OCI-LY7 (cell line): ENCODE results near the gene MOBP. TPM values are rescaled to one million over a fixed set of nuclear protein-coding genes. Genes with fewer than 3 reads are reported as not detected.

ENCODE experiments used
- BruUV-seq: library from RNA; stranded (reverse); fragments of 400-500 nt; replicated peaks from 2 replicates; lab custom pipeline; 2021; lab: Mats Ljungman, UMichigan
- CTCF ChIA-PET: fragments of 300-600 bp; sonication (Branson Sonifier 250); formaldehyde crosslinking; loops from one replicate; lab custom pipeline; 2022; ENCODE audit warnings: antibody characterized with exemption; ENCODE audit not compliant: unreplicated experiment; lab: Charles Lee
- POLR2A ChIA-PET: fragments of 300-600 bp; sonication (Branson Sonifier 250); formaldehyde crosslinking; loops from one replicate; lab custom pipeline; 2022; ENCODE audit warnings: antibody characterized with exemption; lab: Charles Lee
- DNase-seq: peaks from one replicate; pipeline ENCODE4 v3.0.0-alpha.2; 2015; ENCODE audit warnings: low spot score
- H2AFZ ChIP-seq: fragments of 200-600 bp; sonication (generic), shearing (Covaris generic); 2 replicates; pipeline ENCODE4 v1.6.1; 2014; ENCODE audit warnings: mild to moderate bottlenecking, antibody characterized with exemption, low read length, moderate library complexity
- H3K27ac ChIP-seq: fragments of 200-600 bp; sonication (generic); 2 replicates; pipeline ENCODE4 v1.5.1; 2014; ENCODE audit warnings: mixed run types, low read depth, mild to moderate bottlenecking, moderate library complexity, low read length, inconsistent platforms; ENCODE audit not compliant: poor library complexity, severe bottlenecking
- H3K36me3 ChIP-seq: fragments of 200-600 bp; sonication (generic); 2 replicates; pipeline ENCODE4 v1.6.1; 2014; ENCODE audit warnings: mild to moderate bottlenecking, antibody characterized with exemption, low read length, moderate library complexity, mixed read lengths; ENCODE audit not compliant: insufficient read depth
- H3K4me1 ChIP-seq: fragments of 200-600 bp; sonication (generic); 2 replicates; pipeline ENCODE4 v1.5.1; 2014; ENCODE audit warnings: mild to moderate bottlenecking, low read length; ENCODE audit not compliant: insufficient read depth, poor library complexity, severe bottlenecking
- H3K4me2 ChIP-seq: fragments of 200-600 bp; sonication (generic); 2 replicates; pipeline ENCODE4 v1.6.1; 2014; ENCODE audit warnings: mild to moderate bottlenecking, low read length
- H3K4me3 ChIP-seq: fragments of 200-600 bp; sonication (generic); 2 replicates; pipeline ENCODE4 v1.5.1; 2014; ENCODE audit warnings: mild to moderate bottlenecking, low read depth, low read length; ENCODE audit not compliant: poor library complexity, severe bottlenecking
- H3K79me2 ChIP-seq: fragments of 200-600 bp; sonication (generic); 2 replicates; pipeline ENCODE4 v1.6.1; 2016; ENCODE audit warnings: low read depth, mild to moderate bottlenecking, low read length, moderate library complexity, mixed read lengths; ENCODE audit not compliant: insufficient read depth
- H3K9me2 ChIP-seq: fragments of 200-600 bp; sonication (generic); 2 replicates; pipeline ENCODE4 v1.6.1; 2016; ENCODE audit warnings: mild to moderate bottlenecking, low read length, mixed read lengths; ENCODE audit not compliant: insufficient read depth
- H3K9me3 ChIP-seq: fragments of 200-600 bp; sonication (generic); 2 replicates; pipeline ENCODE4 v1.6.1; 2014; ENCODE audit warnings: mild to moderate bottlenecking, mixed run types, low read length, mixed read lengths
- H4K20me1 ChIP-seq: fragments of 200-600 bp; sonication (generic); 2 replicates; pipeline ENCODE4 v1.6.1; 2014; ENCODE audit warnings: mild to moderate bottlenecking, antibody characterized with exemption, low read length, moderate library complexity, mixed read lengths; ENCODE audit not compliant: insufficient read depth
- EZH2phosphoT487 ChIP-seq: fragments of 200-600 bp; sonication (generic); IDR thresholded peaks from 2 replicates; pipeline ENCODE4 v1.6.1; 2018; ENCODE audit warnings: low read depth, borderline replicate concordance, mild to moderate bottlenecking, mixed run types, antibody characterized with exemption, low read length, moderate library complexity, mixed read lengths
- intact Hi-C: fragments of 100-400 bp; cut with micrococcal nuclease; formaldehyde crosslinking; loops from one replicate; pipeline ENCODE4 v1.10.0; 2022; ENCODE audit not compliant: unreplicated experiment
- total RNA-seq, 2 experiments: library from RNA; depleted of rRNA in 1 of 2; stranded (reverse); fragments of >200 nt in 1 of 2; shearing (Covaris generic) in 1 of 2; gene quantifications; 2 replicates each; pipeline ENCODE4 v1.2.3, GENCODE V29; 2014 to 2022
- TF ChIP-seq, protein P1 (sequence below): fragments of 200-600 bp; sonication (generic); conservative IDR thresholded peaks from 2 replicates; pipeline ENCODE4 v1.5.1; 2014; ENCODE audit warnings: mild to moderate bottlenecking, antibody characterized with exemption, low read length, moderate library complexity, mixed read lengths

Gene MOBP
- total RNA-seq, 2 experiments from 2014 or later, result not detected

DNA sequence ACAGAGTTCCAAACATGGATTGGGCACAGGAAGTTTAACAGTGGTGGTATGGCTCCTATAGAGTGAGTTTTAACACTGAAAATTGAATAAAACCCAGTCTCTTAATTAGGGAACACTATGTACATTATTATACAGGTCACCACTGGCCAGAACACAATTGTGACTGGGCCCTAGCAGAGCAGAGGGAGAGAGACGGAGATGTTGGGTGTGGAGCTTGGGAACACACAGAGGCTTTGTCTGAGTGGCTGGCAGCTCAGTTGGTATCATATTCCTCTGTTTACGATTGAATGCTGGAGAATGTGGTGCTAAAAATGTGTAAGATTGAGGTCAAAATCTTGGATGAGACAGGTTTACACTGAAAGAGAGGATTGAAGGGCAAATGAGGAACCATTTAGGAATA is 6.8 kb upstream of the MOBP start:
- Histone ChIP-seq H3K4me2 (no peak overlapping the region), H3K9me2 (no peaks in the 10 kb centered on the region), H3K36me3 (no peaks in the 10 kb centered on the region), H3K9me3 (no peaks in the 10 kb centered on the region), H3K27ac (no peak overlapping the region), H4K20me1 (no peaks in the 10 kb centered on the region), H3K4me3 (no peak overlapping the region), H2AFZ (no peak overlapping the region), H3K79me2 (no peaks in the 10 kb centered on the region), H3K4me1 (no peaks in the 10 kb centered on the region)
- POLR2A ChIA-PET, result interaction anchor here (0.8 to 1.8 kb wide), 4 partner anchors 13 to 31 kb away, joined by 3 to 4 read pairs (median 3); no protein-coding TSS in a partner anchor
- DNase-seq, result no peak
- intact Hi-C loops, result no loop called here
- TF ChIP-seq, protein P1, sequence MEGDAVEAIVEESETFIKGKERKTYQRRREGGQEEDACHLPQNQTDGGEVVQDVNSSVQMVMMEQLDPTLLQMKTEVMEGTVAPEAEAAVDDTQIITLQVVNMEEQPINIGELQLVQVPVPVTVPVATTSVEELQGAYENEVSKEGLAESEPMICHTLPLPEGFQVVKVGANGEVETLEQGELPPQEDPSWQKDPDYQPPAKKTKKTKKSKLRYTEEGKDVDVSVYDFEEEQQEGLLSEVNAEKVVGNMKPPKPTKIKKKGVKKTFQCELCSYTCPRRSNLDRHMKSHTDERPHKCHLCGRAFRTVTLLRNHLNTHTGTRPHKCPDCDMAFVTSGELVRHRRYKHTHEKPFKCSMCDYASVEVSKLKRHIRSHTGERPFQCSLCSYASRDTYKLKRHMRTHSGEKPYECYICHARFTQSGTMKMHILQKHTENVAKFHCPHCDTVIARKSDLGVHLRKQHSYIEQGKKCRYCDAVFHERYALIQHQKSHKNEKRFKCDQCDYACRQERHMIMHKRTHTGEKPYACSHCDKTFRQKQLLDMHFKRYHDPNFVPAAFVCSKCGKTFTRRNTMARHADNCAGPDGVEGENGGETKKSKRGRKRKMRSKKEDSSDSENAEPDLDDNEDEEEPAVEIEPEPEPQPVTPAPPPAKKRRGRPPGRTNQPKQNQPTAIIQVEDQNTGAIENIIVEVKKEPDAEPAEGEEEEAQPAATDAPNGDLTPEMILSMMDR, result no peak
- no peak for TF ChIP-seq EZH2phosphoT487
- BruUV-seq, result no TSS peak
- CTCF ChIA-PET, result no interaction called here

DNA sequence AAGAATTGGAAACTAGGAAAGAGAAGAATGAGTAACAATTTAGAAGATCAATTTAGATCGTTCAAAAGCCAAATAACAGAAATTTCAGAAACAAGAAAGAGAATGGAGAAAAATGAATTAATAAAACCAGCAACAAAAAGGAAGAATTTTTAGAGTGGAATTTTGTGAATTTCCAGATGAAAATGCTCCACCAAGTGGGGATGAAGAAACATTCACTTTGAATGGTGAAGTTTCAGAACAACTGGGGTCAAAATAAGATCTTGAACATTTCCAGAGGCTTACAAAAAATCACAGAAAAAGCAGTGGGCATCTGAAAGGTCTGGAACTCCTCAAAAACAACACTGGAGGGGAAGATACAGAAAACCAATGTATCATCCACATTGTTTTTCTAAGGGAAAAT is 4.2 kb upstream of the MOBP start:
- Histone ChIP-seq H3K9me3 (no peaks in the 10 kb centered on the region), H2AFZ (no peak overlapping the region), H3K27ac (no peak overlapping the region), H3K4me1 (no peaks in the 10 kb centered on the region), H3K4me2 (no peak overlapping the region), H3K9me2 (no peaks in the 10 kb centered on the region), H3K4me3 (no peak overlapping the region), H3K36me3 (no peaks in the 10 kb centered on the region), H3K79me2 (no peaks in the 10 kb centered on the region), H4K20me1 (no peaks in the 10 kb centered on the region)
- TF ChIP-seq EZH2phosphoT487, result no peak
- TF ChIP-seq, protein P1, result no peak
- DNase-seq, result no peak
- POLR2A ChIA-PET, result no interaction called here
- CTCF ChIA-PET, result no interaction called here
- no TSS peak for BruUV-seq
- intact Hi-C loops, result no loop called here

DNA sequence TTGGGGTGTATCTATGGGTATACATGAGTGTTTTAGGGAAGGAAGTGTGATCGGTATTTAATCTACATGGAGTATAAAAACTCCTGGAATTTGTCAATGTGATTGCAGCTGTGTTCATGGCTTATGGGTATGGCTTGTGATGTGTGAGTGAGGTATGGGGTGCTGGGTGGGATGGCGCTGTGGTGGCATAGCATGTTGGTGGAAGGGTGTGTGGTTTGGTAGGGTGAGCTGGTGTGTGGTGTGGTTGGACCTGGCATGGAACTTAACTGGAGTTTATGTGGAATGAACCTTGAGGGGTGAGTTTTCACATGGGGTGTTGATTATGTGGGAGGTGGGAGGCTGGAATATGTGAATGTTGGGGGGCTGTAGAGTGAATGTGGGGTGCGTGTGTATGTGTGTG is 492 bp upstream of the MOBP start:
- no peaks in the 10 kb centered on the region for H3K9me3 ChIP-seq
- ChIA-PET POLR2A (interaction anchor here (1.1 kb wide), 1 partner anchor 12 kb away, joined by 3 read pairs; no protein-coding TSS in a partner anchor), CTCF (no interaction called here)
- H3K4me3 ChIP-seq, result no peak overlapping the region
- H3K79me2 ChIP-seq, result no peaks in the 10 kb centered on the region
- H3K4me1 ChIP-seq, result no peaks in the 10 kb centered on the region
- no peak for DNase-seq
- no peak overlapping the region for H2AFZ ChIP-seq
- no peak overlapping the region for H3K4me2 ChIP-seq
- no TSS peak for BruUV-seq
- intact Hi-C loops, result no loop called here
- no peaks in the 10 kb centered on the region for H4K20me1 ChIP-seq
- H3K9me2 ChIP-seq, result no peaks in the 10 kb centered on the region
- H3K27ac ChIP-seq, result no peak overlapping the region
- no peak for TF ChIP-seq EZH2phosphoT487
- TF ChIP-seq, protein P1, result no peak
- H3K36me3 ChIP-seq, result no peaks in the 10 kb centered on the region
